Prostate gland (tissue), 2 donors: Measurements from ENCODE around the gene MYO7B.

Source experiments
- POLR2A ChIP-seq: fragments of 450-650 bp; IDR thresholded peaks from one replicate; pipeline ENCODE4 v1.6.1; 2016; ENCODE audit warnings: antibody characterized with exemption, mild to moderate bottlenecking
- POLR2AphosphoS5 ChIP-seq: sonication (generic); formaldehyde crosslinking; IDR thresholded peaks from one replicate; pipeline ENCODE4 v1.6.1; 2017; ENCODE audit warnings: antibody characterized with exemption
- TF ChIP-seq, protein P1 (sequence below), 4 experiments: fragments of 200-600 bp in 2 of 4; fragments of 450-650 bp in 2 of 4; sonication (generic) in 2 of 4; IDR thresholded peaks; 1 replicate in 3 of 4; 2 replicates in 1 of 4; pipeline ENCODE4 v1.5.1; 2016 to 2019; ENCODE audit warnings: antibody characterized with exemption in 4 of 4, mild to moderate bottlenecking in 2 of 4, moderate library complexity in 2 of 4

DNA sequence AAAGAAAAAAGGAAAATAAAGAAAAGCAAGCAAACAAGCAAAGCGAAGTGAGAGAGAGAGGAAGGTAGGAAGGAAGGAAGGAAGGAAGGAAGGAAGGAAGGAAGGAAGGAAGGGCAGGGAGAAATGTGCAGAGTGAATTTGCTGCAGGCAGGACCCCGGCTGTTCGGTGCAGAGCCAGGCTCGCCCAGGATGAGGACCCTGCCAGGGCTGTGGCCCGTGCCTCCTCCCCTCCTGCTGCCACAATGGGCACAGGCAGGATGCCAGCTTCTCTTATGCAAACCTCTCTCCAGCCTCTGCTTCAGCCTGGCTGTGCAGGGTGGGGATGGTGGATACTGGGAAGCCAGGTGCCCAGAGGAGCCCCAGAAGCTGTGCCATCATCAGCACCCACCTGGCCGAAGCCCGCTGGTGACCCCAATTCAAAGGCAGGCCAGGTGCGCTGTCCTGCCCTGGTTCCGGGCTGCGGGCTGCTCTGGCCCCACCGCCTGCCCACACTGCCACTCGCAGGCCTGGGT is 113.7 kb downstream of the MYO7B start:
- TF ChIP-seq POLR2A, result no peak
- TF ChIP-seq, protein P1, sequence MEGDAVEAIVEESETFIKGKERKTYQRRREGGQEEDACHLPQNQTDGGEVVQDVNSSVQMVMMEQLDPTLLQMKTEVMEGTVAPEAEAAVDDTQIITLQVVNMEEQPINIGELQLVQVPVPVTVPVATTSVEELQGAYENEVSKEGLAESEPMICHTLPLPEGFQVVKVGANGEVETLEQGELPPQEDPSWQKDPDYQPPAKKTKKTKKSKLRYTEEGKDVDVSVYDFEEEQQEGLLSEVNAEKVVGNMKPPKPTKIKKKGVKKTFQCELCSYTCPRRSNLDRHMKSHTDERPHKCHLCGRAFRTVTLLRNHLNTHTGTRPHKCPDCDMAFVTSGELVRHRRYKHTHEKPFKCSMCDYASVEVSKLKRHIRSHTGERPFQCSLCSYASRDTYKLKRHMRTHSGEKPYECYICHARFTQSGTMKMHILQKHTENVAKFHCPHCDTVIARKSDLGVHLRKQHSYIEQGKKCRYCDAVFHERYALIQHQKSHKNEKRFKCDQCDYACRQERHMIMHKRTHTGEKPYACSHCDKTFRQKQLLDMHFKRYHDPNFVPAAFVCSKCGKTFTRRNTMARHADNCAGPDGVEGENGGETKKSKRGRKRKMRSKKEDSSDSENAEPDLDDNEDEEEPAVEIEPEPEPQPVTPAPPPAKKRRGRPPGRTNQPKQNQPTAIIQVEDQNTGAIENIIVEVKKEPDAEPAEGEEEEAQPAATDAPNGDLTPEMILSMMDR (IDR thresholded peaks at IDR 0.05), result no peak
- no peak for TF ChIP-seq POLR2AphosphoS5
